Measurements from ENCODE around the gene AP5S1. TPM values are rescaled to one million over a fixed set of nuclear protein-coding genes. Genes with fewer than 3 reads are reported as not detected.
A peak's percentile ranks its signal among the peaks of the same experiment; 100 is the strongest.

AP5S1 gene
- total and polyA plus RNA-seq, 2 of the 13 experiments (the other 11 are each of a cell fraction or from before 2014, with no cell fraction given), result 7.9 to 23.2 TPM

DNA sequence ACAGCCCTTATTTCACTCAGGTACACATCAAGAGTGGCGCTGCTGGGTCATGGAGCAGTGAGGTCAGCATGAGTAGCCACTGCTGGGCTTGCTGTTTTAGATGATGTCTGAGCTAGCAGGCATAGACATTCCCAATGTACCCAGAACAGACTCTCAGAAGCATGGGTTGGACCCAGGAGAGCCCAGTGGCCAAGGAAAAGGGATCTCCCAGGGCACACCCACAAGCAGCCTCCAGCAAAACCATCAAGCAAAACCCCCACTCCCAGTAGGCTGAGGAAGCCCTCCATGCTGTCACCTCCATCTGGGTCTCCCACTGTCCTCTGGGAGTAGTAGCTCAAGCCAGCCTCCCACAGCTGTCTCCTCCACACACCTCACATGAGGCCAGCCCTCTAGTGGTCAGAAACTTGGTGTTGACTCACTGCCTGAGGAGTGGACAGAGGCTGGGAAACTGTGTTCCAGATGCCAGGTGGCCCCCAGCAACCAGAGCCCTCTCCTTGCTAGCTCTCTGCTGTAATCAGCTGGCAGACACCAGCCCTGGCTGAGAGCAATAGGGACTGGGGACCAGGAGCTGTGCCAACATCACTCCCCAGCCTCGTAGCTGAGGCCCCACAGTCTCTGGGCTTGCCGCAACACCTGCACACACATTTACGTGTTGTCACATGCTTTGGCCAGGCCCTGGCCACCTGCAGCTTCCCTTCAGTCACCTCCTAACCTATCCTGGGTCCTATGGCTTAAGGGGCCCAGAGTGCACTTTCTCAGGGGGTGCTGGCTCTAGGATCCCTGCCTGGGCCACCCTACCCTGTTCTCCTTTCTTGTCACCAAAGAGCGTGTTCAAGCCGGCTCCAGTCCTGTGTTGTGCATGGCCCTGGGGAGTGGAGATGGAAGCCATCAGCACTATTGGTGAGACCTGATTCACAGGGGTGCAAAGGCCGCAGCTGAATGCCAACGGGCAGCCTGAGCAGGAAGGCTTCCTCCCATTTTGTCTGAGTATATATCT lies 1.9 kb upstream of the AP5S1 start (continued):
- TF ChIP-seq, protein P1, sequence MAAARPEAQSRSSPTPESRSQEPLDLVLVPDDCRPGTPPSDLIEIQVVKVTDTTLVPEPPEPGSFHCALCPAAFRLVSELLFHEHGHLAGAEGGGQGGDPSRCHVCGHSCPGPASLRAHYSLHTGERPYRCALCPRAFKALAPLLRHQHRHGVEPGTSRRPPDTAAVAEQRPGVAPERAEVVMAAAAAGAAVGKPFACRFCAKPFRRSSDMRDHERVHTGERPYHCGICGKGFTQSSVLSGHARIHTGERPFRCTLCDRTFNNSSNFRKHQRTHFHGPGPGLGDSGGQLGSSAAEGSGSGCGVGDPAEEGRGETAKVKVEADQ (CRISPR knock-in tag; IDR thresholded peaks at IDR 0.05; ENCODE audit: borderline replicate concordance), result no peak
- TF ChIP-seq ZNF629 (CRISPR knock-in tag; conservative IDR thresholded peaks at IDR 0.05) (0 out of 2 replicates have a peak, but pooled peaks have one; percentile 44), ZNF501 (CRISPR knock-in tag; IDR thresholded peaks at IDR 0.05) (peak; percentile 94), SP5 (CRISPR knock-in tag; IDR thresholded peaks at IDR 0.05; ENCODE audit: borderline replicate concordance, low read depth) (peak; percentile 75; the same call in 1 of the 2 replicates), CCAR2 (optimal IDR thresholded peaks at IDR 0.05; ENCODE audit: low read depth, low read length) (no peak), ZNF883 (CRISPR knock-in tag; IDR thresholded peaks at IDR 0.05; ENCODE audit: not compliant biosample characterization) (peak; percentile 92), CBX2 (IDR thresholded peaks at IDR 0.05; ENCODE audit: low read depth, low read length) (no peak), CBX2 (CRISPR knock-in tag; IDR thresholded peaks at IDR 0.05; ENCODE audit: low read depth) (no peak), KDM3A (CRISPR knock-in tag; IDR thresholded peaks at IDR 0.05; ENCODE audit: low read depth) (peak; percentile 85; the same call in 1 of the 2 replicates)
- TF ChIP-seq, protein P2, sequence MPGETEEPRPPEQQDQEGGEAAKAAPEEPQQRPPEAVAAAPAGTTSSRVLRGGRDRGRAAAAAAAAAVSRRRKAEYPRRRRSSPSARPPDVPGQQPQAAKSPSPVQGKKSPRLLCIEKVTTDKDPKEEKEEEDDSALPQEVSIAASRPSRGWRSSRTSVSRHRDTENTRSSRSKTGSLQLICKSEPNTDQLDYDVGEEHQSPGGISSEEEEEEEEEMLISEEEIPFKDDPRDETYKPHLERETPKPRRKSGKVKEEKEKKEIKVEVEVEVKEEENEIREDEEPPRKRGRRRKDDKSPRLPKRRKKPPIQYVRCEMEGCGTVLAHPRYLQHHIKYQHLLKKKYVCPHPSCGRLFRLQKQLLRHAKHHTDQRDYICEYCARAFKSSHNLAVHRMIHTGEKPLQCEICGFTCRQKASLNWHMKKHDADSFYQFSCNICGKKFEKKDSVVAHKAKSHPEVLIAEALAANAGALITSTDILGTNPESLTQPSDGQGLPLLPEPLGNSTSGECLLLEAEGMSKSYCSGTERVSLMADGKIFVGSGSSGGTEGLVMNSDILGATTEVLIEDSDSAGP (CRISPR knock-in tag; IDR thresholded peaks at IDR 0.05; ENCODE audit: borderline replicate concordance), result peak; percentile 87
- TF ChIP-seq, protein P3, sequence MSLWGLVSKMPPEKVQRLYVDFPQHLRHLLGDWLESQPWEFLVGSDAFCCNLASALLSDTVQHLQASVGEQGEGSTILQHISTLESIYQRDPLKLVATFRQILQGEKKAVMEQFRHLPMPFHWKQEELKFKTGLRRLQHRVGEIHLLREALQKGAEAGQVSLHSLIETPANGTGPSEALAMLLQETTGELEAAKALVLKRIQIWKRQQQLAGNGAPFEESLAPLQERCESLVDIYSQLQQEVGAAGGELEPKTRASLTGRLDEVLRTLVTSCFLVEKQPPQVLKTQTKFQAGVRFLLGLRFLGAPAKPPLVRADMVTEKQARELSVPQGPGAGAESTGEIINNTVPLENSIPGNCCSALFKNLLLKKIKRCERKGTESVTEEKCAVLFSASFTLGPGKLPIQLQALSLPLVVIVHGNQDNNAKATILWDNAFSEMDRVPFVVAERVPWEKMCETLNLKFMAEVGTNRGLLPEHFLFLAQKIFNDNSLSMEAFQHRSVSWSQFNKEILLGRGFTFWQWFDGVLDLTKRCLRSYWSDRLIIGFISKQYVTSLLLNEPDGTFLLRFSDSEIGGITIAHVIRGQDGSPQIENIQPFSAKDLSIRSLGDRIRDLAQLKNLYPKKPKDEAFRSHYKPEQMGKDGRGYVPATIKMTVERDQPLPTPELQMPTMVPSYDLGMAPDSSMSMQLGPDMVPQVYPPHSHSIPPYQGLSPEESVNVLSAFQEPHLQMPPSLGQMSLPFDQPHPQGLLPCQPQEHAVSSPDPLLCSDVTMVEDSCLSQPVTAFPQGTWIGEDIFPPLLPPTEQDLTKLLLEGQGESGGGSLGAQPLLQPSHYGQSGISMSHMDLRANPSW (CRISPR knock-in tag; IDR thresholded peaks at IDR 0.05; ENCODE audit: borderline replicate concordance), result peak; percentile 51; the same call in 1 of the 2 replicates
- TF ChIP-seq, protein P4, sequence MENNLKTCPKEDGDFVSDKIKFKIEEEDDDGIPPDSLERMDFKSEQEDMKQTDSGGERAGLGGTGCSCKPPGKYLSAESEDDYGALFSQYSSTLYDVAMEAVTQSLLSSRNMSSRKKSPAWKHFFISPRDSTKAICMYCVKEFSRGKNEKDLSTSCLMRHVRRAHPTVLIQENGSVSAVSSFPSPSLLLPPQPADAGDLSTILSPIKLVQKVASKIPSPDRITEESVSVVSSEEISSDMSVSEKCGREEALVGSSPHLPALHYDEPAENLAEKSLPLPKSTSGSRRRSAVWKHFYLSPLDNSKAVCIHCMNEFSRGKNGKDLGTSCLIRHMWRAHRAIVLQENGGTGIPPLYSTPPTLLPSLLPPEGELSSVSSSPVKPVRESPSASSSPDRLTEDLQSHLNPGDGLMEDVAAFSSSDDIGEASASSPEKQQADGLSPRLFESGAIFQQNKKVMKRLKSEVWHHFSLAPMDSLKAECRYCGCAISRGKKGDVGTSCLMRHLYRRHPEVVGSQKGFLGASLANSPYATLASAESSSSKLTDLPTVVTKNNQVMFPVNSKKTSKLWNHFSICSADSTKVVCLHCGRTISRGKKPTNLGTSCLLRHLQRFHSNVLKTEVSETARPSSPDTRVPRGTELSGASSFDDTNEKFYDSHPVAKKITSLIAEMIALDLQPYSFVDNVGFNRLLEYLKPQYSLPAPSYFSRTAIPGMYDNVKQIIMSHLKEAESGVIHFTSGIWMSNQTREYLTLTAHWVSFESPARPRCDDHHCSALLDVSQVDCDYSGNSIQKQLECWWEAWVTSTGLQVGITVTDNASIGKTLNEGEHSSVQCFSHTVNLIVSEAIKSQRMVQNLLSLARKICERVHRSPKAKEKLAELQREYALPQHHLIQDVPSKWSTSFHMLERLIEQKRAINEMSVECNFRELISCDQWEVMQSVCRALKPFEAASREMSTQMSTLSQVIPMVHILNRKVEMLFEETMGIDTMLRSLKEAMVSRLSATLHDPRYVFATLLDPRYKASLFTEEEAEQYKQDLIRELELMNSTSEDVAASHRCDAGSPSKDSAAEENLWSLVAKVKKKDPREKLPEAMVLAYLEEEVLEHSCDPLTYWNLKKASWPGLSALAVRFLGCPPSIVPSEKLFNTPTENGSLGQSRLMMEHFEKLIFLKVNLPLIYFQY (CRISPR knock-in tag; IDR thresholded peaks at IDR 0.05; ENCODE audit: borderline replicate concordance), result peak; percentile 79
- TF ChIP-seq, protein P5, sequence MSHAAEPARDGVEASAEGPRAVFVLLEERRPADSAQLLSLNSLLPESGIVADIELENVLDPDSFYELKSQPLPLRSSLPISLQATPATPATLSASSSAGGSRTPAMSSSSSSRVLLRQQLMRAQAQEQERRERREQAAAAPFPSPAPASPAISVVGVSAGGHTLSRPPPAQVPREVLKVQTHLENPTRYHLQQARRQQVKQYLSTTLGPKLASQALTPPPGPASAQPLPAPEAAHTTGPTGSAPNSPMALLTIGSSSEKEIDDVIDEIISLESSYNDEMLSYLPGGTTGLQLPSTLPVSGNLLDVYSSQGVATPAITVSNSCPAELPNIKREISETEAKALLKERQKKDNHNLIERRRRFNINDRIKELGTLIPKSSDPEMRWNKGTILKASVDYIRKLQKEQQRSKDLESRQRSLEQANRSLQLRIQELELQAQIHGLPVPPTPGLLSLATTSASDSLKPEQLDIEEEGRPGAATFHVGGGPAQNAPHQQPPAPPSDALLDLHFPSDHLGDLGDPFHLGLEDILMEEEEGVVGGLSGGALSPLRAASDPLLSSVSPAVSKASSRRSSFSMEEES (CRISPR knock-in tag; IDR thresholded peaks at IDR 0.05), result peak; percentile 82
- TF ChIP-seq, protein P6, sequence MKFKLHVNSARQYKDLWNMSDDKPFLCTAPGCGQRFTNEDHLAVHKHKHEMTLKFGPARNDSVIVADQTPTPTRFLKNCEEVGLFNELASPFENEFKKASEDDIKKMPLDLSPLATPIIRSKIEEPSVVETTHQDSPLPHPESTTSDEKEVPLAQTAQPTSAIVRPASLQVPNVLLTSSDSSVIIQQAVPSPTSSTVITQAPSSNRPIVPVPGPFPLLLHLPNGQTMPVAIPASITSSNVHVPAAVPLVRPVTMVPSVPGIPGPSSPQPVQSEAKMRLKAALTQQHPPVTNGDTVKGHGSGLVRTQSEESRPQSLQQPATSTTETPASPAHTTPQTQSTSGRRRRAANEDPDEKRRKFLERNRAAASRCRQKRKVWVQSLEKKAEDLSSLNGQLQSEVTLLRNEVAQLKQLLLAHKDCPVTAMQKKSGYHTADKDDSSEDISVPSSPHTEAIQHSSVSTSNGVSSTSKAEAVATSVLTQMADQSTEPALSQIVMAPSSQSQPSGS (CRISPR knock-in tag; IDR thresholded peaks at IDR 0.05), result peak; percentile 52; the same call in 1 of the 2 replicates

All from HepG2 (cell line).